HepG2 (cell line): ENCODE data around the gene SEC62. TPM values are rescaled to one million over a fixed set of nuclear protein-coding genes. Genes with fewer than 3 reads are reported as not detected.

Experiments used
- CREM ChIP-seq, 2 experiments: sonication (generic) in 1 of 2; formaldehyde crosslinking in 1 of 2; IDR thresholded peaks; 2 replicates each; pipeline versions ENCODE4 v1.4.0 to v1.6.1; 2016 to 2020; ENCODE audit warnings: antibody characterized with exemption in 1 of 2, mild to moderate bottlenecking in 1 of 2, missing genetic modification reagents in 1 of 2
- DR1 ChIP-seq: sonication (generic); formaldehyde crosslinking; IDR thresholded peaks from 2 replicates; pipeline ENCODE4 v1.8.0; 2021; ENCODE audit warnings: mild to moderate bottlenecking, missing genetic modification reagents, inconsistent platforms
- FOXC1 ChIP-seq: sonication (generic); formaldehyde crosslinking; IDR thresholded peaks from 2 replicates; pipeline ENCODE4 v1.8.0; 2022; ENCODE audit warnings: mild to moderate bottlenecking, missing genetic modification reagents, borderline replicate concordance
- MED8 ChIP-seq: sonication (generic); formaldehyde crosslinking; IDR thresholded peaks from 2 replicates; pipeline ENCODE4 v1.8.1; 2023; ENCODE audit warnings: mild to moderate bottlenecking, missing genetic modification reagents; ENCODE audit not compliant: insufficient replicate concordance
- PLRG1 ChIP-seq: fragments of 450-650 bp; conservative IDR thresholded peaks from 2 replicates; pipeline ENCODE4 v1.6.1; 2016
- SNAI1 ChIP-seq: sonication (generic); formaldehyde crosslinking; IDR thresholded peaks from 2 replicates; pipeline ENCODE4 v1.5.0; 2020; ENCODE audit warnings: mild to moderate bottlenecking, missing genetic modification reagents, borderline replicate concordance
- ZC3H4 ChIP-seq: sonication (generic); formaldehyde crosslinking; IDR thresholded peaks from 2 replicates; pipeline ENCODE4 v1.4.0; 2020; ENCODE audit warnings: missing genetic modification reagents, borderline replicate concordance
- ZFX ChIP-seq: sonication (generic); formaldehyde crosslinking; IDR thresholded peaks from 2 replicates; pipeline ENCODE4 v1.4.0; 2020; ENCODE audit warnings: mild to moderate bottlenecking, low read depth, missing genetic modification reagents, moderate library complexity
- ZNF34 ChIP-seq: sonication (generic); formaldehyde crosslinking; IDR thresholded peaks from 2 replicates; pipeline ENCODE4 v1.4.0; 2020; ENCODE audit warnings: mild to moderate bottlenecking, missing genetic modification reagents, borderline replicate concordance
- ZNF703 ChIP-seq: sonication (generic); formaldehyde crosslinking; IDR thresholded peaks from 2 replicates; pipeline ENCODE4 v1.5.1; 2020; ENCODE audit warnings: missing genetic modification reagents, mild to moderate bottlenecking, moderate library complexity, borderline replicate concordance
- ZNF776 ChIP-seq: sonication (generic); formaldehyde crosslinking; IDR thresholded peaks from 2 replicates; pipeline ENCODE4 v1.4.0; 2020; ENCODE audit warnings: mild to moderate bottlenecking, missing genetic modification reagents
- ZNF878 ChIP-seq: sonication (generic); formaldehyde crosslinking; IDR thresholded peaks from 2 replicates; pipeline ENCODE4 v1.8.1; 2023; ENCODE audit warnings: mild to moderate bottlenecking, missing genetic modification reagents, moderate library complexity
- polyA plus RNA-seq, 8 experiments: library from polyadenylated mRNA; depleted of rRNA in 3 of 8; stranded (reverse) in 7 of 8; unstranded in 1 of 8; fragments of >200 nt; fragmentation: Illumina TruSeq in 4 of 8; extraction: Trizol in 4 of 8; gene quantifications; 2 replicates each; pipeline versions ENCODE4 v1.2.1 to v1.2.3, GENCODE V29; 2011 to 2016; ENCODE audit warnings: low read depth in 4 of 8, missing spikeins in 1 of 8, mixed read lengths in 1 of 8; ENCODE audit not compliant: insufficient read depth in 1 of 8
- total RNA-seq, 5 experiments: library from RNA; depleted of rRNA; stranded (reverse); fragments of >200 nt; fragmentation: Illumina TruSeq; extraction: Trizol; gene quantifications; 2 replicates each; pipeline ENCODE4 v1.2.3, GENCODE V29; 2016; ENCODE audit warnings: low read depth in 1 of 5
- TF ChIP-seq, protein P1 (sequence below): sonication (generic); formaldehyde crosslinking; IDR thresholded peaks from 2 replicates; pipeline ENCODE4 v1.5.1; 2020; ENCODE audit warnings: missing genetic modification reagents, mild to moderate bottlenecking, borderline replicate concordance
- TF ChIP-seq, protein P2 (sequence below): sonication (generic); formaldehyde crosslinking; IDR thresholded peaks from 2 replicates; pipeline ENCODE4 v1.4.0; 2020; ENCODE audit warnings: missing genetic modification reagents; ENCODE audit errors: not compliant biosample characterization
- TF ChIP-seq, protein P3 (sequence below): sonication (generic); formaldehyde crosslinking; IDR thresholded peaks from 2 replicates; pipeline ENCODE4 v1.5.0; 2020; ENCODE audit warnings: mild to moderate bottlenecking, missing genetic modification reagents
- TF ChIP-seq, protein P4 (sequence below), 2 experiments: sonication (generic) in 1 of 2; formaldehyde crosslinking in 1 of 2; IDR thresholded peaks; 2 replicates each; pipeline versions ENCODE4 v1.4.0 to v1.6.1; 2018 to 2020; ENCODE audit warnings: missing genetic modification reagents in 2 of 2, borderline replicate concordance in 1 of 2, low read depth in 1 of 2, mild to moderate bottlenecking in 1 of 2, missing biosample characterization in 1 of 2
- TF ChIP-seq, protein P5 (sequence below): sonication (generic); formaldehyde crosslinking; IDR thresholded peaks from 2 replicates; pipeline ENCODE4 v1.8.0; 2023; ENCODE audit warnings: mild to moderate bottlenecking, missing genetic modification reagents
- TF ChIP-seq, protein P6 (sequence below): sonication (generic); formaldehyde crosslinking; IDR thresholded peaks from 2 replicates; pipeline ENCODE4 v1.8.1; 2023; ENCODE audit warnings: mild to moderate bottlenecking, missing genetic modification reagents

Gene SEC62
- total and polyA plus RNA-seq, 2 of the 13 experiments (the other 11 are each of a cell fraction or from before 2014, with no cell fraction given): 54.0 to 68.7 TPM

DNA sequence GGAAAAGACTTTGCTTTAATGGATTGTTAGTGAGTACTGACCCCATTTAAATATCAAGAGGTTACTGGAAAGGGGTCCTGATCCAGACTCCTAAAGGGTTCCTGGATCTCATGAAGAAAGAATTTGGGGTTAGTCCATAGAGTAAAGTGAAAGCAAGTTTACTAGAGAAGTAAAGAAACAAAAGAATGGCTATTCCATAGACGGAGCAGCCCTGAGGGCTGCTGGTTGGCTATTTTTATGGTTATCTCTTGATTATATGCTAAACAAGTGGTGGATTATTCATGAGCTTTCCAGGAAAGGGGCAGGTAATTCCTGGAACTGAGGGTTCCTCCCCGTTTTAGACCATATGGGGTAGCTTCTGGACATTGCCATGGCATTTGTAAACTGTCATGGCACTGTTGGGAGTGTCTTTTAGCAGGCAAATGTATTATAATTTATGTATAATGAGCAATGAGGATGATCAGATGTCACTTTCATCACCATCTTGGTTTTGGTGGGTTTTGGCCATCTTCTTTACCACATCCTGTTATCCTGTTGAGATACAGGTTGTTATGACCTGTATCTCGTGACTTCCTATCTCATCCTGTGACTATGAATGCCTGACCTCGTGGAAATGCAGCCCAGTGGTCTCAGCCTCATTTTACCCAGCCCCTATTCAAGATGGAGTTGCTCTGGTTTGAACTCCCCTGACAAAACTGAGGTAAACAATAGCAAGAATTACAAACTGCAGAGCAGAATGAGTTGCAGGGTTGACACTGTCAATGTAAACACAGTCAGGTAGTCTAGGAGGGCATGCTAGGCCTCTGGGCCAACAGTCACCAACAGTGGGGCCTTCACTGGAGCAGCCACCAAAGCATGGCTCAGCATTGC lies 60.9 kb downstream of the SEC62 start (continued):
- TF ChIP-seq, protein P1, sequence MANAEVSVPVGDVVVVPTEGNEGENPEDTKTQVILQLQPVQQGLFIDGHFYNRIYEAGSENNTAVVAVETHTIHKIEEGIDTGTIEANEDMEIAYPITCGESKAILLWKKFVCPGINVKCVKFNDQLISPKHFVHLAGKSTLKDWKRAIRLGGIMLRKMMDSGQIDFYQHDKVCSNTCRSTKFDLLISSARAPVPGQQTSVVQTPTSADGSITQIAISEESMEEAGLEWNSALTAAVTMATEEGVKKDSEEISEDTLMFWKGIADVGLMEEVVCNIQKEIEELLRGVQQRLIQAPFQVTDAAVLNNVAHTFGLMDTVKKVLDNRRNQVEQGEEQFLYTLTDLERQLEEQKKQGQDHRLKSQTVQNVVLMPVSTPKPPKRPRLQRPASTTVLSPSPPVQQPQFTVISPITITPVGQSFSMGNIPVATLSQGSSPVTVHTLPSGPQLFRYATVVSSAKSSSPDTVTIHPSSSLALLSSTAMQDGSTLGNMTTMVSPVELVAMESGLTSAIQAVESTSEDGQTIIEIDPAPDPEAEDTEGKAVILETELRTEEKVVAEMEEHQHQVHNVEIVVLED (CRISPR knock-in tag): no peak
- TF ChIP-seq ZNF703 (CRISPR knock-in tag) (no peak), MED8 (CRISPR knock-in tag) (no peak), DR1 (CRISPR knock-in tag) (no peak), ZC3H4 (CRISPR knock-in tag) (no peak), ZNF776 (CRISPR knock-in tag) (no peak), ZNF34 (CRISPR knock-in tag) (no peak), SNAI1 (CRISPR knock-in tag) (no peak), ZFX (peak; percentile 74), CREM (IDR thresholded peaks at IDR 0.05) (no peak), CREM (CRISPR knock-in tag; IDR thresholded peaks at IDR 0.05) (no peak), PLRG1 (no peak), FOXC1 (CRISPR knock-in tag) (no peak), ZNF878 (CRISPR knock-in tag) (no peak)
- TF ChIP-seq, protein P2, sequence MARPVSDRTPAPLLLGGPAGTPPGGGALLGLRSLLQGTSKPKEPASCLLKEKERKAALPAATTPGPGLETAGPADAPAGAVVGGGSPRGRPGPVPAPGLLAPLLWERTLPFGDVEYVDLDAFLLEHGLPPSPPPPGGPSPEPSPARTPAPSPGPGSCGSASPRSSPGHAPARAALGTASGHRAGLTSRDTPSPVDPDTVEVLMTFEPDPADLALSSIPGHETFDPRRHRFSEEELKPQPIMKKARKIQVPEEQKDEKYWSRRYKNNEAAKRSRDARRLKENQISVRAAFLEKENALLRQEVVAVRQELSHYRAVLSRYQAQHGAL: no peak
- TF ChIP-seq, protein P3, sequence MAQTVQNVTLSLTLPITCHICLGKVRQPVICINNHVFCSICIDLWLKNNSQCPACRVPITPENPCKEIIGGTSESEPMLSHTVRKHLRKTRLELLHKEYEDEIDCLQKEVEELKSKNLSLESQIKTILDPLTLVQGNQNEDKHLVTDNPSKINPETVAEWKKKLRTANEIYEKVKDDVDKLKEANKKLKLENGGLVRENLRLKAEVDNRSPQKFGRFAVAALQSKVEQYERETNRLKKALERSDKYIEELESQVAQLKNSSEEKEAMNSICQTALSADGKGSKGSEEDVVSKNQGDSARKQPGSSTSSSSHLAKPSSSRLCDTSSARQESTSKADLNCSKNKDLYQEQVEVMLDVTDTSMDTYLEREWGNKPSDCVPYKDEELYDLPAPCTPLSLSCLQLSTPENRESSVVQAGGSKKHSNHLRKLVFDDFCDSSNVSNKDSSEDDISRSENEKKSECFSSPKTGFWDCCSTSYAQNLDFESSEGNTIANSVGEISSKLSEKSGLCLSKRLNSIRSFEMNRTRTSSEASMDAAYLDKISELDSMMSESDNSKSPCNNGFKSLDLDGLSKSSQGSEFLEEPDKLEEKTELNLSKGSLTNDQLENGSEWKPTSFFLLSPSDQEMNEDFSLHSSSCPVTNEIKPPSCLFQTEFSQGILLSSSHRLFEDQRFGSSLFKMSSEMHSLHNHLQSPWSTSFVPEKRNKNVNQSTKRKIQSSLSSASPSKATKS (CRISPR knock-in tag): no peak
- TF ChIP-seq, protein P4, sequence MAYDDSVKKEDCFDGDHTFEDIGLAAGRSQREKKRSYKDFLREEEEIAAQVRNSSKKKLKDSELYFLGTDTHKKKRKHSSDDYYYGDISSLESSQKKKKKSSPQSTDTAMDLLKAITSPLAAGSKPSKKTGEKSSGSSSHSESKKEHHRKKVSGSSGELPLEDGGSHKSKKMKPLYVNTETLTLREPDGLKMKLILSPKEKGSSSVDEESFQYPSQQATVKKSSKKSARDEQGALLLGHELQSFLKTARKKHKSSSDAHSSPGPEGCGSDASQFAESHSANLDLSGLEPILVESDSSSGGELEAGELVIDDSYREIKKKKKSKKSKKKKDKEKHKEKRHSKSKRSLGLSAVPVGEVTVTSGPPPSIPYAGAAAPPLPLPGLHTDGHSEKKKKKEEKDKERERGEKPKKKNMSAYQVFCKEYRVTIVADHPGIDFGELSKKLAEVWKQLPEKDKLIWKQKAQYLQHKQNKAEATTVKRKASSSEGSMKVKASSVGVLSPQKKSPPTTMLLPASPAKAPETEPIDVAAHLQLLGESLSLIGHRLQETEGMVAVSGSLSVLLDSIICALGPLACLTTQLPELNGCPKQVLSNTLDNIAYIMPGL (CRISPR knock-in tag; IDR thresholded peaks at IDR 0.05; ENCODE audit: borderline replicate concordance in 1 of 2, low read depth in 1 of 2): no peak
- TF ChIP-seq, protein P5, sequence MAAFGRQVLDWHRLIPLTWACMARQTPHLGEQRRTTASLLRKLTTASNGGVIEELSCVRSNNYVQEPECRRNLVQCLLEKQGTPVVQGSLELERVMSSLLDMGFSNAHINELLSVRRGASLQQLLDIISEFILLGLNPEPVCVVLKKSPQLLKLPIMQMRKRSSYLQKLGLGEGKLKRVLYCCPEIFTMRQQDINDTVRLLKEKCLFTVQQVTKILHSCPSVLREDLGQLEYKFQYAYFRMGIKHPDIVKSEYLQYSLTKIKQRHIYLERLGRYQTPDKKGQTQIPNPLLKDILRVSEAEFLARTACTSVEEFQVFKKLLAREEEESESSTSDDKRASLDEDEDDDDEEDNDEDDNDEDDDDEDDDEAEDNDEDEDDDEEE: no peak
- TF ChIP-seq, protein P6, sequence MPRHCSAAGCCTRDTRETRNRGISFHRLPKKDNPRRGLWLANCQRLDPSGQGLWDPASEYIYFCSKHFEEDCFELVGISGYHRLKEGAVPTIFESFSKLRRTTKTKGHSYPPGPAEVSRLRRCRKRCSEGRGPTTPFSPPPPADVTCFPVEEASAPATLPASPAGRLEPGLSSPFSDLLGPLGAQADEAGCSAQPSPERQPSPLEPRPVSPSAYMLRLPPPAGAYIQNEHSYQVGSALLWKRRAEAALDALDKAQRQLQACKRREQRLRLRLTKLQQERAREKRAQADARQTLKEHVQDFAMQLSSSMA (CRISPR knock-in tag): no peak
